ACC112 (cell line): Measurements from ENCODE around the gene CYSRT1.

Experiments
- H2AFZ ChIP-seq: fragments of 200-600 bp; sonication (generic); one replicate; pipeline ENCODE4 v1.6.0; 2017; ENCODE audit warnings: antibody characterized with exemption, low read length; ENCODE audit not compliant: unreplicated experiment
- H3K27ac ChIP-seq: fragments of 200-600 bp; sonication (generic); 2 replicates; pipeline ENCODE4 v1.5.1; 2014; ENCODE audit warnings: low read depth, mild to moderate bottlenecking, antibody characterized with exemption, low read length, moderate library complexity
- H3K27me3 ChIP-seq: fragments of 200-600 bp; sonication (generic); 2 replicates; pipeline ENCODE4 v1.6.1; 2014; ENCODE audit warnings: mild to moderate bottlenecking, antibody characterized with exemption, low read length, moderate library complexity, mixed read lengths; ENCODE audit not compliant: insufficient read depth
- H3K36me3 ChIP-seq: fragments of 200-600 bp; sonication (generic); 2 replicates; pipeline ENCODE4 v1.6.1; 2016; ENCODE audit warnings: mild to moderate bottlenecking, antibody characterized with exemption, low read length, moderate library complexity, mixed read lengths; ENCODE audit not compliant: insufficient read depth
- H3K4me1 ChIP-seq: fragments of 200-600 bp; sonication (generic); one replicate; pipeline ENCODE4 v1.6.1; 2016; ENCODE audit warnings: low read length, mixed read lengths; ENCODE audit not compliant: insufficient read depth, unreplicated experiment, control insufficient read depth
- H3K4me3 ChIP-seq: fragments of 200-600 bp; sonication (generic); 2 replicates; pipeline ENCODE4 v1.5.1; 2014; ENCODE audit warnings: mild to moderate bottlenecking, low read depth, low read length
- H3K79me2 ChIP-seq: fragments of 200-600 bp; sonication (generic); one replicate; pipeline ENCODE4 v1.6.0; 2016; ENCODE audit warnings: low read length; ENCODE audit not compliant: control insufficient read depth, unreplicated experiment, insufficient read depth

CYSRT1 gene

GRCh38 chr9:137191245-137191644 is 33.7 kb upstream of the CYSRT1 start:
- Histone ChIP-seq H3K27me3 (no peaks in the 10 kb centered on the region), H3K27ac (no peak overlapping the region), H3K4me1 (peaks cover 18% of the 10 kb centered on the region), H3K4me3 (no peak overlapping the region), H2AFZ (no peak overlapping the region), H3K36me3 (no peaks in the 10 kb centered on the region), H3K79me2 (peaks cover 39% of the 10 kb centered on the region)

GRCh38 chr9:137191691-137192447 is 33.1 kb upstream of the CYSRT1 start:
- Histone ChIP-seq H3K79me2 (peaks cover 33% of the 10 kb centered on the region), H3K27ac (no peak overlapping the region), H3K4me1 (peaks cover 18% of the 10 kb centered on the region), H3K36me3 (no peaks in the 10 kb centered on the region), H3K4me3 (no peak overlapping the region), H3K27me3 (no peaks in the 10 kb centered on the region), H2AFZ (no peak overlapping the region)

GRCh38 chr9:137192448-137192780 is 32.6 kb upstream of the CYSRT1 start:
- H3K4me1 ChIP-seq: peaks cover 13% of the 10 kb centered on the region
- no peak overlapping the region for H3K4me3 ChIP-seq
- H3K27ac ChIP-seq: no peak overlapping the region
- H3K36me3 ChIP-seq: no peaks in the 10 kb centered on the region
- no peak overlapping the region for H2AFZ ChIP-seq
- H3K79me2 ChIP-seq: peaks cover 28% of the 10 kb centered on the region
- H3K27me3 ChIP-seq: no peaks in the 10 kb centered on the region

- Histone ChIP-seq H2AFZ (no peak overlapping the region), H3K27me3 (no peaks in the 10 kb centered on the region), H3K4me1 (peaks cover 11% of the 10 kb centered on the region), H3K79me2 (peaks cover 24% of the 10 kb centered on the region), H3K27ac (no peak overlapping the region), H3K4me3 (no peak overlapping the region), H3K36me3 (no peaks in the 10 kb centered on the region)
Measured at GRCh38 chr9:137192859-137193258, 32.1 kb upstream of the CYSRT1 start.

- Histone ChIP-seq H2AFZ (no peak overlapping the region), H3K4me3 (no peak overlapping the region), H3K27me3 (no peaks in the 10 kb centered on the region), H3K27ac (no peak overlapping the region), H3K4me1 (peaks cover 13% of the 10 kb centered on the region), H3K36me3 (no peaks in the 10 kb centered on the region), H3K79me2 (peaks cover 24% of the 10 kb centered on the region)
Measured at GRCh38 chr9:137193771-137194170, 31.2 kb upstream of the CYSRT1 start.

- Histone ChIP-seq H3K4me3 (no peak overlapping the region), H3K27me3 (no peaks in the 10 kb centered on the region), H3K27ac (no peak overlapping the region), H3K4me1 (peaks cover 15% of the 10 kb centered on the region), H3K36me3 (no peaks in the 10 kb centered on the region), H3K79me2 (peaks cover 24% of the 10 kb centered on the region), H2AFZ (no peak overlapping the region)
Measured at GRCh38 chr9:137194388-137194787, 30.6 kb upstream of the CYSRT1 start.

GRCh38 chr9:137194909-137195308 is 30.1 kb upstream of the CYSRT1 start:
- no peak overlapping the region for H3K4me3 ChIP-seq
- H3K36me3 ChIP-seq: no peaks in the 10 kb centered on the region
- H3K4me1 ChIP-seq: peaks cover 9% of the 10 kb centered on the region
- H3K79me2 ChIP-seq: peaks cover 20% of the 10 kb centered on the region
- H3K27ac ChIP-seq: no peak overlapping the region
- H2AFZ ChIP-seq: no peak overlapping the region
- H3K27me3 ChIP-seq: no peaks in the 10 kb centered on the region

GRCh38 chr9:137195525-137196220 is 29.3 kb upstream of the CYSRT1 start:
- Histone ChIP-seq H3K27me3 (no peaks in the 10 kb centered on the region), H3K79me2 (peaks cover 13% of the 10 kb centered on the region), H3K36me3 (no peaks in the 10 kb centered on the region), H3K4me1 (peaks cover 4% of the 10 kb centered on the region), H2AFZ (no peak overlapping the region), H3K4me3 (no peak overlapping the region), H3K27ac (no peak overlapping the region)

- Histone ChIP-seq H3K27ac (no peak overlapping the region), H3K4me1 (peaks cover 10% of the 10 kb centered on the region), H3K36me3 (no peaks in the 10 kb centered on the region), H3K27me3 (no peaks in the 10 kb centered on the region), H3K79me2 (peaks cover 7% of the 10 kb centered on the region), H2AFZ (no peak overlapping the region), H3K4me3 (peak overlapping the region; percentile 77)
Measured at GRCh38 chr9:137198051-137198901, 26.7 kb upstream of the CYSRT1 start.

- H3K4me3 ChIP-seq: peak overlapping the region; percentile 77
Measured at GRCh38 chr9:137198902-137199283, 26.1 kb upstream of the CYSRT1 start.

More at GRCh38 chr9:137198902-137199283, 26.1 kb upstream of the CYSRT1 start:
- Histone ChIP-seq H2AFZ (no peak overlapping the region), H3K36me3 (no peaks in the 10 kb centered on the region), H3K27ac (no peak overlapping the region), H3K79me2 (peaks cover 8% of the 10 kb centered on the region), H3K4me1 (peaks cover 12% of the 10 kb centered on the region), H3K27me3 (no peaks in the 10 kb centered on the region)
